ENCODE data around the gene ENOPH1. TPM values are rescaled to one million over a fixed set of nuclear protein-coding genes. Genes with fewer than 3 reads are reported as not detected.

Gene ENOPH1
- total and polyA plus RNA-seq, 2 of the 13 experiments (the other 11 are each of a cell fraction or from before 2014, with no cell fraction given) = 15.5 to 64.3 TPM

DNA sequence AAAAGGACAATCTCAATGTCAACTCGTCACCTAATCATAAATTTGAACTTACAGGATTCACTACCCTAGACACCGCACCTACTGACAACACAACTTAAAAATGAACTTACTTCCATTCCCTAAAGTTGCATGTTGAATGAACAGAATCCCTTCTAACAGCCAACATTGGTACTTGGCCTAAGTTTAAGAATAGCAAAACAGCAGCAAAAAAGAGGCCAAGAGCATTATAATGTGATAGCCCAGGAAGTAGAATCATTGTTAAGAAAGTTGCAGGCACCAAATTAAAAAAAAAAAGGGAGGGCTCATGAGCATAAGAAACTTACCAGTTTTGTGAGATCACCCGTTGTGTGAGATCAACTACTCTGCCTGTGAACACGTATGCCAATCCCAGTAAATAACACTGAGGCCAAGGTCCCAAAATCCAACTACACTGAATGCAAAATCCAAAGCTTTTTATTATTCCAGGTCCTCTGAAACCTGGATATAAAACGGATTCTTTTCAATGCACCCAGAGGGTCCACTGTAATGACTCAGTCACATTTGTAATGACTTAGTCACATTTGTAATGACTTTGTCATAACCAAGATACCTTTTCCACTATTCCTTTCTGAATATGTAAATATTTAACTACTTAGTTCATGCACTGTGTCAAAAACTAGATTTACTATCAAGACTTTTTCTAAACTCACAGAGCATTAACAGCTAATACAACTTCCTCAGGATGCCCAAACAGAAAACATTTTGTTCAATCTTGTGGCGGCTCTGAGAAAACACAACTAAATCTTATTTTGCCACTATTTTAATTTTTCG lies 6.9 kb upstream of the ENOPH1 start (continued):
- TF ChIP-seq, protein P1, sequence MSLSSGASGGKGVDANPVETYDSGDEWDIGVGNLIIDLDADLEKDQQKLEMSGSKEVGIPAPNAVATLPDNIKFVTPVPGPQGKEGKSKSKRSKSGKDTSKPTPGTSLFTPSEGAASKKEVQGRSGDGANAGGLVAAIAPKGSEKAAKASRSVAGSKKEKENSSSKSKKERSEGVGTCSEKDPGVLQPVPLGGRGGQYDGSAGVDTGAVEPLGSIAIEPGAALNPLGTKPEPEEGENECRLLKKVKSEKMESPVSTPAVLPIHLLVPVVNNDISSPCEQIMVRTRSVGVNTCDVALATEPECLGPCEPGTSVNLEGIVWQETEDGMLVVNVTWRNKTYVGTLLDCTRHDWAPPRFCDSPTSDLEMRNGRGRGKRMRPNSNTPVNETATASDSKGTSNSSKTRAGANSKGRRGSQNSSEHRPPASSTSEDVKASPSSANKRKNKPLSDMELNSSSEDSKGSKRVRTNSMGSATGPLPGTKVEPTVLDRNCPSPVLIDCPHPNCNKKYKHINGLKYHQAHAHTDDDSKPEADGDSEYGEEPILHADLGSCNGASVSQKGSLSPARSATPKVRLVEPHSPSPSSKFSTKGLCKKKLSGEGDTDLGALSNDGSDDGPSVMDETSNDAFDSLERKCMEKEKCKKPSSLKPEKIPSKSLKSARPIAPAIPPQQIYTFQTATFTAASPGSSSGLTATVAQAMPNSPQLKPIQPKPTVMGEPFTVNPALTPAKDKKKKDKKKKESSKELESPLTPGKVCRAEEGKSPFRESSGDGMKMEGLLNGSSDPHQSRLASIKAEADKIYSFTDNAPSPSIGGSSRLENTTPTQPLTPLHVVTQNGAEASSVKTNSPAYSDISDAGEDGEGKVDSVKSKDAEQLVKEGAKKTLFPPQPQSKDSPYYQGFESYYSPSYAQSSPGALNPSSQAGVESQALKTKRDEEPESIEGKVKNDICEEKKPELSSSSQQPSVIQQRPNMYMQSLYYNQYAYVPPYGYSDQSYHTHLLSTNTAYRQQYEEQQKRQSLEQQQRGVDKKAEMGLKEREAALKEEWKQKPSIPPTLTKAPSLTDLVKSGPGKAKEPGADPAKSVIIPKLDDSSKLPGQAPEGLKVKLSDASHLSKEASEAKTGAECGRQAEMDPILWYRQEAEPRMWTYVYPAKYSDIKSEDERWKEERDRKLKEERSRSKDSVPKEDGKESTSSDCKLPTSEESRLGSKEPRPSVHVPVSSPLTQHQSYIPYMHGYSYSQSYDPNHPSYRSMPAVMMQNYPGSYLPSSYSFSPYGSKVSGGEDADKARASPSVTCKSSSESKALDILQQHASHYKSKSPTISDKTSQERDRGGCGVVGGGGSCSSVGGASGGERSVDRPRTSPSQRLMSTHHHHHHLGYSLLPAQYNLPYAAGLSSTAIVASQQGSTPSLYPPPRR (CRISPR knock-in tag; IDR thresholded peaks at IDR 0.05; ENCODE audit: borderline replicate concordance) = no peak
- no peak for TF ChIP-seq ZNF333 (CRISPR knock-in tag; IDR thresholded peaks at IDR 0.05; ENCODE audit: borderline replicate concordance)
- TF ChIP-seq TCF7L2 (IDR thresholded peaks at IDR 0.05; ENCODE audit: low read depth, low read length) = no peak
- TF ChIP-seq TBX3 (IDR thresholded peaks at IDR 0.05; ENCODE audit: borderline replicate concordance) = no peak
- no peak for TF ChIP-seq ZKSCAN1 (IDR thresholded peaks at IDR 0.05; ENCODE audit: low read length)
- no peak for TF ChIP-seq ZFY (CRISPR knock-in tag; IDR thresholded peaks at IDR 0.05)
- no peak for TF ChIP-seq ZNF44 (CRISPR knock-in tag; IDR thresholded peaks at IDR 0.05)
- TF ChIP-seq POLR2A (IDR thresholded peaks at IDR 0.05; ENCODE audit: insufficient read depth in 1 of 2, low read depth in 2 of 2, low read length in 2 of 2) = peak; percentile 18 to 39; a peak in 3 of 4 replicates
- TF ChIP-seq CBFB (CRISPR knock-in tag; IDR thresholded peaks at IDR 0.05) = no peak
- TF ChIP-seq, protein P2, sequence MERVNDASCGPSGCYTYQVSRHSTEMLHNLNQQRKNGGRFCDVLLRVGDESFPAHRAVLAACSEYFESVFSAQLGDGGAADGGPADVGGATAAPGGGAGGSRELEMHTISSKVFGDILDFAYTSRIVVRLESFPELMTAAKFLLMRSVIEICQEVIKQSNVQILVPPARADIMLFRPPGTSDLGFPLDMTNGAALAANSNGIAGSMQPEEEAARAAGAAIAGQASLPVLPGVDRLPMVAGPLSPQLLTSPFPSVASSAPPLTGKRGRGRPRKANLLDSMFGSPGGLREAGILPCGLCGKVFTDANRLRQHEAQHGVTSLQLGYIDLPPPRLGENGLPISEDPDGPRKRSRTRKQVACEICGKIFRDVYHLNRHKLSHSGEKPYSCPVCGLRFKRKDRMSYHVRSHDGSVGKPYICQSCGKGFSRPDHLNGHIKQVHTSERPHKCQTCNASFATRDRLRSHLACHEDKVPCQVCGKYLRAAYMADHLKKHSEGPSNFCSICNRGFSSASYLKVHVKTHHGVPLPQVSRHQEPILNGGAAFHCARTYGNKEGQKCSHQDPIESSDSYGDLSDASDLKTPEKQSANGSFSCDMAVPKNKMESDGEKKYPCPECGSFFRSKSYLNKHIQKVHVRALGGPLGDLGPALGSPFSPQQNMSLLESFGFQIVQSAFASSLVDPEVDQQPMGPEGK (CRISPR knock-in tag; IDR thresholded peaks at IDR 0.05) = no peak
- TF ChIP-seq BCL6 (CRISPR knock-in tag; IDR thresholded peaks at IDR 0.05) = no peak
- no peak for TF ChIP-seq RORA (CRISPR knock-in tag; IDR thresholded peaks at IDR 0.05)
- no peak for TF ChIP-seq HDAC2 (CRISPR knock-in tag; IDR thresholded peaks at IDR 0.05)
- TF ChIP-seq ZHX1 (CRISPR knock-in tag; IDR thresholded peaks at IDR 0.05; ENCODE audit: low read depth) = no peak
- no peak for TF ChIP-seq ZZZ3 (CRISPR knock-in tag; IDR thresholded peaks at IDR 0.05; ENCODE audit: borderline replicate concordance)
